ENCODE measurements around the gene TMEM35B.

TMEM35B gene

GRCh38 chr1:34980715-34981114 lies 4.4 kb downstream of the TMEM35B start:
- H3K4me2 ChIP-seq (ENCODE audit: insufficient read depth, low read length) = no peak overlapping the region
- H2AFZ ChIP-seq (ENCODE audit: low read depth, low read length) = no peak overlapping the region
- no peaks in the 10 kb centered on the region for H3K27me3 ChIP-seq (ENCODE audit: insufficient read depth, low read length, poor library complexity)
- peaks cover 26% of the 10 kb centered on the region for H3K79me2 ChIP-seq (ENCODE audit: insufficient read depth, low read length)
- no peaks in the 10 kb centered on the region for H4K20me1 ChIP-seq (ENCODE audit: insufficient read depth, low read length)
- no peaks in the 10 kb centered on the region for H3K9me3 ChIP-seq (ENCODE audit: insufficient read depth, low read length, severe bottlenecking)
- no peak for TF ChIP-seq CTCF (IDR thresholded peaks at IDR 0.05; ENCODE audit: borderline replicate concordance, extremely low read depth, low read length, poor library complexity, severe bottlenecking)
- no peak for TF ChIP-seq EZH2 (IDR thresholded peaks at IDR 0.05; ENCODE audit: borderline replicate concordance, low read depth, low read length, severe bottlenecking)
- ATAC-seq (ENCODE audit: insufficient read depth, low read depth) = no peak
- H3K9ac ChIP-seq (ENCODE audit: low read depth, low read length) = no peak overlapping the region
- peaks cover 25% of the 10 kb centered on the region for H3K4me1 ChIP-seq (ENCODE audit: insufficient read depth, low read length)
- H3K4me3 ChIP-seq (ENCODE audit: low read depth in 1 of 2, low read length in 2 of 2) = no peak overlapping the region
- DNase-seq = no peak
- peaks cover 7% of the 10 kb centered on the region for H3K36me3 ChIP-seq (ENCODE audit: insufficient read depth, low read length)
- H3K27ac ChIP-seq (ENCODE audit: low read length) = no peak overlapping the region

- no peak overlapping the region for H3K4me3 ChIP-seq (ENCODE audit: low read depth in 1 of 2, low read length in 2 of 2)
- H3K36me3 ChIP-seq (ENCODE audit: insufficient read depth, low read length) = peaks cover 7% of the 10 kb centered on the region
- H3K79me2 ChIP-seq (ENCODE audit: insufficient read depth, low read length) = peaks cover 11% of the 10 kb centered on the region
- H4K20me1 ChIP-seq (ENCODE audit: insufficient read depth, low read length) = no peaks in the 10 kb centered on the region
- DNase-seq = no peak
- no peak overlapping the region for H3K4me2 ChIP-seq (ENCODE audit: insufficient read depth, low read length)
- H3K4me1 ChIP-seq (ENCODE audit: insufficient read depth, low read length) = peaks cover 13% of the 10 kb centered on the region
- H2AFZ ChIP-seq (ENCODE audit: low read depth, low read length) = no peak overlapping the region
- ATAC-seq (ENCODE audit: insufficient read depth, low read depth) = no peak
- no peaks in the 10 kb centered on the region for H3K27me3 ChIP-seq (ENCODE audit: insufficient read depth, low read length, poor library complexity)
- H3K9me3 ChIP-seq (ENCODE audit: insufficient read depth, low read length, severe bottlenecking) = no peaks in the 10 kb centered on the region
- H3K9ac ChIP-seq (ENCODE audit: low read depth, low read length) = no peak overlapping the region
- TF ChIP-seq EZH2 (IDR thresholded peaks at IDR 0.05; ENCODE audit: borderline replicate concordance, low read depth, low read length, severe bottlenecking) (no peak), CTCF (IDR thresholded peaks at IDR 0.05; ENCODE audit: borderline replicate concordance, extremely low read depth, low read length, poor library complexity, severe bottlenecking) (no peak)
- H3K27ac ChIP-seq (ENCODE audit: low read length) = no peak overlapping the region
Observed at GRCh38 chr1:34978921-34979320, 6.2 kb downstream of the TMEM35B start.

- no peak overlapping the region for H3K27ac ChIP-seq (ENCODE audit: low read length)
- TF ChIP-seq EZH2 (IDR thresholded peaks at IDR 0.05; ENCODE audit: borderline replicate concordance, low read depth, low read length, severe bottlenecking) = no peak
- no peak for TF ChIP-seq CTCF (IDR thresholded peaks at IDR 0.05; ENCODE audit: borderline replicate concordance, extremely low read depth, low read length, poor library complexity, severe bottlenecking)
- DNase-seq (no peak), ATAC-seq (ENCODE audit: insufficient read depth, low read depth) (no peak)
- no peak overlapping the region for H3K4me3 ChIP-seq (ENCODE audit: low read depth in 1 of 2, low read length in 2 of 2)
- H3K4me1 ChIP-seq (ENCODE audit: insufficient read depth, low read length) = peaks cover 4% of the 10 kb centered on the region
- no peaks in the 10 kb centered on the region for H4K20me1 ChIP-seq (ENCODE audit: insufficient read depth, low read length)
- H2AFZ ChIP-seq (ENCODE audit: low read depth, low read length) = no peak overlapping the region
- H3K4me2 ChIP-seq (ENCODE audit: insufficient read depth, low read length) = no peak overlapping the region
- H3K36me3 ChIP-seq (ENCODE audit: insufficient read depth, low read length) = peaks cover 7% of the 10 kb centered on the region
- no peaks in the 10 kb centered on the region for H3K9me3 ChIP-seq (ENCODE audit: insufficient read depth, low read length, severe bottlenecking)
- 0 out of 2 replicates have a peak, but pooled peaks cover 6% of the 10 kb centered on the region for H3K79me2 ChIP-seq (ENCODE audit: insufficient read depth, low read length)
- no peaks in the 10 kb centered on the region for H3K27me3 ChIP-seq (ENCODE audit: insufficient read depth, low read length, poor library complexity)
- H3K9ac ChIP-seq (ENCODE audit: low read depth, low read length) = no peak overlapping the region
Observed at GRCh38 chr1:34977858-34978257, 7.3 kb downstream of the TMEM35B start.

DNA sequence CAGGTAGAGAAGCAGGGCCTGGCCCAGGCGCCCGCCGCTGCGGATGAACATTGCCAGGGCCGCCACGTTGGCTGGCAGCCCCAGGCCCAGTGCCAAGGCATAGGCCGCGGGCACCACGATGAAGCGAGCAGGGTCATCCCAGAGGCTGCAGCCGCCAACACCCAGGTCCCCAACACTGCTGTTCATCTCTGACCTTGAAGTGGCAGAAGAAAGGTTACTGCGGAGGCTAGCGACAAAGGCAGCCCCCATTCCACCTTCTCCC lies 8.0 kb downstream of the TMEM35B start:
- Histone ChIP-seq H3K4me1 (ENCODE audit: insufficient read depth, low read length) (no peaks in the 10 kb centered on the region), H3K9me3 (ENCODE audit: insufficient read depth, low read length, severe bottlenecking) (no peaks in the 10 kb centered on the region), H4K20me1 (ENCODE audit: insufficient read depth, low read length) (no peaks in the 10 kb centered on the region), H2AFZ (ENCODE audit: low read depth, low read length) (no peak overlapping the region), H3K27ac (ENCODE audit: low read length) (no peak overlapping the region), H3K4me2 (ENCODE audit: insufficient read depth, low read length) (no peak overlapping the region), H3K4me3 (ENCODE audit: low read depth in 1 of 2, low read length in 2 of 2) (no peak overlapping the region), H3K36me3 (ENCODE audit: insufficient read depth, low read length) (peaks cover 6% of the 10 kb centered on the region), H3K79me2 (ENCODE audit: insufficient read depth, low read length) (0 out of 2 replicates have a peak, but pooled peaks cover 4% of the 10 kb centered on the region), H3K9ac (ENCODE audit: low read depth, low read length) (no peak overlapping the region), H3K27me3 (ENCODE audit: insufficient read depth, low read length, poor library complexity) (no peaks in the 10 kb centered on the region)
- no peak for DNase-seq
- no peak for ATAC-seq (ENCODE audit: insufficient read depth, low read depth)
- no peak for TF ChIP-seq CTCF (IDR thresholded peaks at IDR 0.05; ENCODE audit: borderline replicate concordance, extremely low read depth, low read length, poor library complexity, severe bottlenecking)
- TF ChIP-seq EZH2 (IDR thresholded peaks at IDR 0.05; ENCODE audit: borderline replicate concordance, low read depth, low read length, severe bottlenecking) = no peak

Measured in DND-41 (cell line).